HCT116 (cell line): ENCODE results near the gene ZNF112. TPM values are rescaled to one million over a fixed set of nuclear protein-coding genes. Genes with fewer than 3 reads are reported as not detected.

Experiments
- ATAC-seq: fragments of 200-7000 bp; cut with Tn5 transposase; 2 replicates; pipeline ENCODE4 v1.9.1; 2020; ENCODE audit warnings: mild to moderate bottlenecking, moderate library complexity
- BruUV-seq: library from RNA; stranded (reverse); fragments of 400-500 nt; replicated peaks from 2 replicates; lab custom pipeline; 2021; lab: Mats Ljungman, UMichigan
- CTCF ChIA-PET: fragments of 300-600 bp; sonication (Branson Sonifier 250); formaldehyde crosslinking; loops from one replicate; lab custom pipeline; 2021; ENCODE audit warnings: antibody characterized with exemption; lab: Charles Lee
- POLR2A ChIA-PET: fragments of 300-600, 350-600 bp; sonication (Branson Sonifier 250); formaldehyde crosslinking; loops from one replicate; lab custom pipeline; 2021; ENCODE audit warnings: antibody characterized with exemption; lab: Charles Lee
- RAD21 ChIA-PET, 2 experiments: fragments of 300-600 bp; sonication (Branson Sonifier 250); formaldehyde crosslinking; loops; one replicate each; lab custom pipeline; 2023; ENCODE audit warnings: low total read pairs in 2 of 2; ENCODE audit not compliant: uncharacterized antibody in 2 of 2, unreplicated experiment in 2 of 2, low non-redundant PET in 1 of 2; lab: Charles Lee
- DNase-seq: peaks from one replicate; pipeline ENCODE4 v3.0.0-alpha.2; 2010; ENCODE audit warnings: low read depth, low spot score
- H2AFZ ChIP-seq: fragments of 200-600 bp; shearing (Covaris generic), sonication (generic); 2 replicates; pipeline ENCODE4 v1.6.1; 2017; ENCODE audit warnings: low read depth, mixed run types, mixed read lengths, antibody characterized with exemption, low read length; ENCODE audit not compliant: poor library complexity, severe bottlenecking
- H3K27ac ChIP-seq: 2 replicates; pipeline ENCODE4 v1.5.1; 2012; ENCODE audit warnings: low read depth, low read length
- H3K27me3 ChIP-seq: fragments of 200-600 bp; sonication (generic); 2 replicates; pipeline ENCODE4 v1.6.1; 2016; ENCODE audit warnings: mixed run types, low read length, mixed read lengths; ENCODE audit not compliant: insufficient read depth
- H3K36me3 ChIP-seq, 2 experiments: fragments of 200-500 bp in 1 of 2; fragments of 200-600 bp in 1 of 2; sonication (Bioruptor generic) in 1 of 2; sonication (generic) in 1 of 2; 2 replicates each; pipeline versions ENCODE4 v1.5.1 to v1.6.1; 2014 to 2016; ENCODE audit warnings: low read length in 2 of 2, inconsistent platforms in 1 of 2, mixed read lengths in 1 of 2, mixed run types in 1 of 2; ENCODE audit not compliant: insufficient read depth in 2 of 2, control insufficient read depth in 1 of 2
- H3K4me1 ChIP-seq, 2 experiments: fragments of 200-600 bp in 1 of 2; sonication (generic) in 1 of 2; 2 replicates each; pipeline versions ENCODE4 v1.5.1 to v1.6.1; 2012 to 2017; ENCODE audit warnings: low read length in 2 of 2, inconsistent platforms in 1 of 2, mild to moderate bottlenecking in 1 of 2, mixed read lengths in 1 of 2, mixed run types in 1 of 2, moderate library complexity in 1 of 2; ENCODE audit not compliant: insufficient read depth in 2 of 2, control insufficient read depth in 1 of 2
- H3K4me2 ChIP-seq: fragments of 200-600 bp; sonication (generic); 2 replicates; pipeline ENCODE4 v1.6.1; 2017; ENCODE audit warnings: mixed run types, low read length, mixed read lengths
- H3K4me3 ChIP-seq, 2 experiments: fragments of 200-600 bp in 1 of 2; sonication (generic) in 1 of 2; replicated peaks in 1 of 2; 2 replicates each; pipeline ENCODE4 v1.5.1; 2011 to 2016; ENCODE audit warnings: low read length in 2 of 2, control low read depth in 1 of 2, low read depth in 1 of 2, mild to moderate bottlenecking in 1 of 2, mixed read lengths in 1 of 2, mixed run types in 1 of 2
- H3K79me2 ChIP-seq: fragments of 200-600 bp; sonication (generic); 2 replicates; pipeline ENCODE4 v1.6.1; 2017; ENCODE audit warnings: mild to moderate bottlenecking, mixed run types, low read length, moderate library complexity, mixed read lengths; ENCODE audit not compliant: insufficient read depth
- H3K9ac ChIP-seq: fragments of 200-600 bp; sonication (generic); 2 replicates; pipeline ENCODE4 v1.6.1; 2016; ENCODE audit warnings: low read length, mixed read lengths
- H3K9me2 ChIP-seq: fragments of 200-600 bp; sonication (generic), shearing (Covaris generic); 2 replicates; pipeline ENCODE4 v1.6.1; 2017; ENCODE audit warnings: mixed run types, mild to moderate bottlenecking, moderate library complexity; ENCODE audit not compliant: insufficient read depth
- H3K9me3 ChIP-seq, 2 experiments: fragments of 200-500 bp in 1 of 2; fragments of 200-600 bp in 1 of 2; sonication (Bioruptor generic) in 1 of 2; sonication (generic) in 1 of 2; 2 replicates each; pipeline ENCODE4 v1.6.1; 2014 to 2017; ENCODE audit warnings: low read length in 2 of 2, mixed read lengths in 2 of 2, inconsistent platforms in 1 of 2, low read depth in 1 of 2, mild to moderate bottlenecking in 1 of 2, mixed run types in 1 of 2, moderate library complexity in 1 of 2; ENCODE audit not compliant: control insufficient read depth in 1 of 2, insufficient read depth in 1 of 2
- H4K20me1 ChIP-seq: fragments of 200-600 bp; sonication (generic), shearing (Covaris generic); 2 replicates; pipeline ENCODE4 v1.6.1; 2017; ENCODE audit warnings: mixed run types, mild to moderate bottlenecking, moderate library complexity; ENCODE audit not compliant: insufficient read depth
- CBX3 ChIP-seq: IDR thresholded peaks from 2 replicates; pipeline ENCODE4 v1.6.1; 2012; ENCODE audit warnings: low read depth
- FOSL1 ChIP-seq: IDR thresholded peaks from 2 replicates; pipeline ENCODE4 v1.6.1; 2012; ENCODE audit warnings: low read depth
- JUND ChIP-seq: IDR thresholded peaks from 2 replicates; pipeline ENCODE4 v1.6.1; 2012
- POLR2A ChIP-seq: IDR thresholded peaks from 2 replicates; pipeline ENCODE4 v1.7.0; 2011; ENCODE audit warnings: borderline replicate concordance; ENCODE audit not compliant: insufficient read depth, insufficient read length; ENCODE audit errors: extremely low read depth
- POLR2AphosphoS5 ChIP-seq: IDR thresholded peaks from 2 replicates; pipeline ENCODE4 v1.6.1; 2011; ENCODE audit warnings: mild to moderate bottlenecking, low read depth, low read length, moderate library complexity
- RAD21 ChIP-seq: IDR thresholded peaks from 2 replicates; pipeline ENCODE4 v1.6.1; 2012; ENCODE audit warnings: low read depth, mild to moderate bottlenecking
- REST ChIP-seq: IDR thresholded peaks from 2 replicates; pipeline ENCODE4 v1.6.1; 2012; ENCODE audit warnings: low read depth
- SIN3A ChIP-seq: IDR thresholded peaks from 2 replicates; pipeline ENCODE4 v1.6.1; 2012; ENCODE audit warnings: low read depth
- SRF ChIP-seq: IDR thresholded peaks from 2 replicates; pipeline ENCODE4 v1.6.1; 2012; ENCODE audit warnings: low read depth
- TCF7L2 ChIP-seq: IDR thresholded peaks from 2 replicates; pipeline ENCODE4 v1.7.0; 2011; ENCODE audit warnings: borderline replicate concordance, inconsistent platforms; ENCODE audit not compliant: insufficient read depth, insufficient read length; ENCODE audit errors: extremely low read depth
- YY1 ChIP-seq: IDR thresholded peaks from 2 replicates; pipeline ENCODE4 v1.6.1; 2011; ENCODE audit warnings: low read length, low read depth, moderate library complexity, mild to moderate bottlenecking; ENCODE audit not compliant: insufficient replicate concordance; ENCODE audit errors: extremely low read depth
- ZBTB33 ChIP-seq: IDR thresholded peaks from 2 replicates; pipeline ENCODE4 v1.6.1; 2011; ENCODE audit warnings: mild to moderate bottlenecking, low read length, moderate library complexity; ENCODE audit not compliant: insufficient replicate concordance; ENCODE audit errors: extremely low read depth
- ZFX ChIP-seq: fragments of 450-650 bp; IDR thresholded peaks from 2 replicates; pipeline ENCODE4 v1.6.1; 2017
- ZNF274 ChIP-seq: fragments of 200-500 bp; sonication (Bioruptor generic); IDR thresholded peaks from 2 replicates; pipeline ENCODE4 v1.6.1; 2014; ENCODE audit warnings: mild to moderate bottlenecking, low read depth, low read length, inconsistent platforms
- intact Hi-C: fragments of 100-400 bp; cut with micrococcal nuclease; formaldehyde crosslinking; loops from 2 replicates; pipeline ENCODE4 v1.10.0; 2022
- total RNA-seq: library from RNA; stranded (reverse); gene quantifications from one replicate; pipeline ENCODE4 v1.2.1, GENCODE V29; 2021; ENCODE audit not compliant: unreplicated experiment

Gene ZNF112
- total RNA-seq, 1 experiment from 2014 or later: 3.6 TPM

- Histone ChIP-seq H3K79me2 (no peaks in the 10 kb centered on the region), H3K27ac (no peak overlapping the region), H3K9me3 (peaks cover 0 to 4% of the 10 kb centered on the region in 2 experiments; a peak in 1 of 4 replicates), H3K4me3 (no peak overlapping the region), H3K9me2 (no peaks in the 10 kb centered on the region), H2AFZ (no peak overlapping the region), H4K20me1 (no peaks in the 10 kb centered on the region), H3K4me2 (no peak overlapping the region), H3K27me3 (no peaks in the 10 kb centered on the region), H3K9ac (no peak overlapping the region), H3K4me1 (peaks cover 3 to 14% of the 10 kb centered on the region in 2 experiments; a peak in 3 of 4 replicates), H3K36me3 (no peaks in the 10 kb centered on the region)
- ChIA-PET CTCF (no interaction called here), RAD21 (no interaction called here), POLR2A (no interaction called here)
- no peak for DNase-seq
- no peak for ATAC-seq
- TF ChIP-seq ZBTB33: no peak
- TF ChIP-seq SIN3A: no peak
- TF ChIP-seq RAD21: no peak
- no peak for TF ChIP-seq TCF7L2
- no peak for TF ChIP-seq POLR2AphosphoS5
- TF ChIP-seq REST: no peak
- no peak for TF ChIP-seq SRF
- TF ChIP-seq FOSL1: no peak
- no peak for TF ChIP-seq POLR2A
- no peak for TF ChIP-seq CBX3
- no peak for TF ChIP-seq JUND
- TF ChIP-seq ZNF274: no peak
- no peak for TF ChIP-seq ZFX
- no peak for TF ChIP-seq YY1
- BruUV-seq: no TSS peak
- intact Hi-C loops: no loop called here
Observed at GRCh38 chr19:44306283-44306682, 50.2 kb downstream of the ZNF112 start.
